Measurements from ENCODE around the gene ANKRD11.
"Not testable (repeated sequence)": the region's sequence is repeated elsewhere in the genome, so short reads cannot be mapped to it uniquely, and the experiment has no call there.

Gene ANKRD11

GRCh38 chr16:89280546-89281188 lies 209.7 kb downstream of the ANKRD11 start:
- DNase-seq (ENCODE audit: low read depth): no peak

DNA sequence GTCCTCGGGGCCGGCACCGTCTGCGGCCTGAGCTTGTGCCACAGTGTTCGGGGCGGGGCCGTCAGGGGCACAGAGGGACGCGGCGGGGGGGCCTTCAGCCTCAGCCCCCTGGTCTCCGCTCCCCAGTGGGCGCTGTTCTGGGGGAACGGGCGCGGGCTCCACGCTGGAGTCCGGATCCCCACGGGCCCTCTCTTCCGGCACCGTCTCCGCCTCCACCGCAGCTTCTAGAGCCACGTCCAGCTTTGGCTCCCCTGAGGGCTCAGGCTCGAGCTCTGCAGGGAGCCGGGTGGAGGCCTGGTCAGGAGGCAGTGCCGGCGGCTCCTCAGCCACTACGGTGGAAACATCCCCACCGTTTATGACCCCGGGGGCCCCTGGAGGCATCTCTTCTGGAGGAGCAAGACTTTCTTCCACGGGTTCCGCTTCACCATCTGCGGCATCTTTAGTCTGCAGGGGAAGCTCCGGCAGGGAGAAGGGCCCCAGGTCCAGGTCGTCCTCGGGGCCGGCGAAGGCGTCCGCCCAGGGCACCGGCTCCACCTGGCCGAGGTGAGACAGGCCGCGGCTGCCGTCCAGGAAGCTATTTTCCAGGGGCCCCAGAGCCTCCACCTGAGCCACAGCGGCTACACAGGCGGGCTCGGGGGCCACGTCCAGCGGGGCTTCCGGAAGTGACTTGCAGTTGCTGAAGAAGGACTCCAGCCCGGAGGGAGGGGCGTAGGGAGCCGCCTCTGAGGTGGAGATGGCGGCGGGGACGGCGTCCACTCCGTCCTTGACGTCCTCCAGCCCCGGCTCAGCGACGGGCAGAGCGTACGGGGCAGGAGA lies 210.5 kb downstream of the ANKRD11 start:
- DNase-seq (ENCODE audit: low read depth): no peak

DNA sequence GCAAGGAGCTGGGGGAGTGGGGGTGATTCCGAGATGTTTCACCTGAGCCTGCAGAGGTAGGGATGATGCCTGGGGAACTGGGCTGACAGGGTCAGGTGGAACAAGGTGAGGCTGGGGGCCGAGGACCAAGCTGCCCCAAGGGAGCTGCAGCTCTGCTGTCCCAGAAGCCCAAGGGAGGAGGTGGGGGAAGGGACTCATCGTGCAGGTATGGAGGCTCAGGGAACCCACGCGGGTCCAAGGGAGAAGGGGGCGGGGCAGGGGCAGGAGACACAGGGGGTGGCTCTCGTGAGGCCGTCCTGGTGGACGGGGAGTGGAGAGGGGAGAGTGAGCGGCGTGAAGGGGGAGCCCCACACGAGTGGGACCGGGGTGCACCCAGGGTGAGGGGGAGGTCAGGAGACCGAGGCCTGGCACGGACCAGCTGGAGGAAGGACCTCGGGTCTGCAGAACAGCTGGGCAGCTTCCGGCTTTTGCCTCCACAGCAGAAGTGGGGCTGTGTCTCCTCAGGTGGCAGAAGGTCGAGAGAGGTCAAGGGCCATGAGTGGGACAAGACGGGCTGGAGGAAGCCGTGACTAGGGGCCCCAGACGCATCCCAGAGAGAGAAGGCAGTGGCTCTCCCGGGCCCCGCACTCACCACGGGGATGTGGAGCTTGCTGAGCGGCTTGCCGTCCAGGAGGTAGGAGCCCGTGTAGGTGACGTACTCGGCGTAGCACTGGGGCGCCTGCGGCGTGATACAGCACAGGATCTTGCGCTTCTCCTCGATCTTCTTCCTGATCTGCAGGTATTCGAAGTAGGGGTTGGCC lies 211.7 kb downstream of the ANKRD11 start:
- no peak for DNase-seq (ENCODE audit: low read depth)

GRCh38 chr16:89277641-89278341 lies 212.6 kb downstream of the ANKRD11 start:
- DNase-seq (ENCODE audit: low read depth): no peak

DNA sequence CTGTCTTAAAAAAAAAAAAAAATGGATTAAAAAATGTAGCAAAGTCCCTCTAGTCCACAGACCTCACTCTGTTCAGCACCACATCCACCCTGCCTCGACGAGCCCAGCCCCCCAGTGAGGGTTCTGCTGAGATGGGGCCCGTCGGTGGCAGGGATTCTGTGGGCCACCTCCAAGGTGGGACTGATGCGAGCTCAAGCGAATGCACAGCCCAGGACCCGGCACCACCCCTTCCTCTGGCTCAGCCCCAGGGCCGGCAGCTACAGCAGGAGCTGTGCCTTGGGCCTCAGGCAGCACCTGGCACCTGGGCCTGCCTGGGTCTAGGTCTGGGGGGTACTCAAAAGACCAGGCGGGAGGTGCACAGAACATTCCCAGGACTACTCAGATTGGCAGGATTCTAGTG lies 213.3 kb downstream of the ANKRD11 start:
- no peak for DNase-seq (ENCODE audit: low read depth)

DNA sequence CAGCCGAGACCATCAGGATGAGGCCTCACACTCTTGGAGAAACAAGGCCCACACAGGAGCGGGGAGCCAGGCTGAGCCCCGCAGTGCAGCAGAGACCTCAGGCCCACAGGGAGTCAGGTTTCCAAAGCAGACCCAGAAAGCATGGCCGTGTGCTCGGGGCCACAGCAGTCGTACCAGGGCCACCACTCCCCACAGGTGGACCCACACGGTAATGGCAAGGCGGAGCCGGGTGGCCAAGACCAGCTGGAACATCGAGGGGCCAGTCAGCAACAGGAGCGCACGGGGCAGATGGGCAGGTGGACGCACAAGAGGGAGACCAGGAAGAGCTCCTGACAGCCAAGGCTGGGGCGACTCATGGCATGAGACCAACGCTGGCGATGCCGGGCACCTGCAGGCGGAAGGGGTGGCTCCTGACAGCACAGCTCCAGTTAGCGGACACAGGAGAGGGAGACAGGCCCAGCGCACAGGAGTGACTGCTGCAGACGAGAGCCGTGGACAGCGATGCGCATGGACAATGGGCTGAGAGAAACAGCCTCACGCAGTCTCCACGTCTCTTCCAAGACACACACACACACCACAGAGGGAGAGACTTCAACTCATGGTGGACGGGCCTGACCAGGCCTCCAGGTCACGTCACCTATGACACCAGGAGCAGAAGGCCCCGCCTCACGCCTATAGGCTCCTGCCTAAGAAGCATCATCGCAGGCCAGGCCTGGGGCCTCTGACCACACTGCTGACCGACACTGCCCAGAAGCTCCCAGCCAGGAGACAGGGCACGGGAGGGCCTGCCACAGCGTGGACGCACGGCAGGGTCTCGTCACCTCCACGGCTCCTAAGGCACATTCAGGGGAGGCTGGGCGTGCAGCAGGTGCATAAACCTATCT lies 214.3 kb downstream of the ANKRD11 start:
- no peak for DNase-seq (ENCODE audit: low read depth)

DNA sequence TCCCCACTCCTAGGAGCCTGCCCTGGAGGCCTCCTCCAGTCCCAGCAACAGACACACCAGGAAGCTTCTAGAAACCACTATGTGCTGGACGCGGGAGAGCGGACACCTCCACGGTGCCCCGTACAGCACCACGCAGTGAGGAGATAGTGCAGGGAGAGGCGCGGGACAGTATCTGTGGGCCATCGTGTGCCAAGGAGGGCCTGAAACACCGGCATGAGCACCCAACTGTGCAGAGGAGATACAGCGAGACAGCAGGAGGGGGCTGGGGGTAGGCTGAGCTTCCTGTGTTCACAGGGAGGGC lies 215.1 kb downstream of the ANKRD11 start:
- no peak for DNase-seq (ENCODE audit: low read depth)

DNA sequence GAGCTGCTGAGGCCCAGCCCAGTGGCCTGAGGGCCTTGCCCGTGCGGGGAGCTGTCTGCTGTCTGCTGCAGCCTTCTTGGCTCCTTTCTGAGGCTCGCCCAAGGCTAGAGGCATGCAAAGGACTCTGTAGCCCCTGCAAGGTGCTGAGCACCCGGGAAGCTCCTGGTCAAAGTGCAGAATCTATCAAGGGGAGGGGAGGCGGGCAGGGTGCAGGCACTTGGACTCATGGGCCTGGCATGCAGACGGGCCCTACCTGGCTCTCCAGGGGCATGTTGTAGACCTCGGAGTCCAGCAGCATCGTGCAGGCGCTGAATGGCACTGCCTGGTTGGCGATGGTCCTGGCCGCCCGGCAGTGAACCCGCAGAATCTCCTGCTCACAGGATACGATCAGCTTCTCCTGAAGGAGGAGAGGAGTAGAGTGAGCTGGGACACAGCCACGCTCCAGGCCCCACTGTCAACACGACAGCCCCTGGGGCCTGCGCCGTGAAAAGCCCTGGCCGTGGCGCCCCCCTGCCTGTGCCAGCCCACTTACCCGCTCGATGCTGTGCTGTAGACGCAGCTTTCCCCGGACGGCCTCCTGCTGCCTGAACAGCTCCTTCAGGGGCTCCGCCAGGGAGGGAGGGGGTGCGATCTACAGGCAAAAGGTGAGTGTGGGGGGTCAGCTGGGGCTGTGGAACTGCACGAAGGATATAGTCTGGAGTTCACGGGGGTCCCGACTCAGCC lies 215.6 kb downstream of the ANKRD11 start:
- DNase-seq (ENCODE audit: low read depth): no peak

- no peak for DNase-seq (ENCODE audit: low read depth)
Measured at GRCh38 chr16:89273741-89274472, 216.5 kb downstream of the ANKRD11 start.

DNA sequence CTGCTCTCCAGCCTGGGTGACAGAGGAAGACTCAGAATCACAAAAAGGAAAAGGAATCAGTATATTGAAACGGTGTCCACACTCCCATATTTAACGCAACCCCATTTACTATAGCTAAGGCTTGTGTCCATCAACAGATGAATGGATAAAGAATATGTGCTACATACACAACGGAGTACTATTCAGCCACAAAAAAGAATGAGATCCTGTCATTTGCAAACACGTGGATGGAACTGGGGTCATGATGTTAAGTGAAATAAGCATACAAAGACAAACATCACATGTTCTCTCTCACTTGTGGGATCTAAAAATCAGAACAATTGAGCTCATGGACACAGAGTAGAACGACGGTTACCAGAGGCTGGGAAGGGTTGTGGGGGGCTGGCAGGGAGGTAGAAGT lies 217.7 kb downstream of the ANKRD11 start:
- DNase-seq (ENCODE audit: low read depth): no peak

GRCh38 chr16:89270666-89271345 lies 219.6 kb downstream of the ANKRD11 start:
- no peak for DNase-seq (ENCODE audit: low read depth)

GRCh38 chr16:89269805-89270665 lies 220.3 kb downstream of the ANKRD11 start:
- DNase-seq (ENCODE audit: low read depth): no peak

DNA sequence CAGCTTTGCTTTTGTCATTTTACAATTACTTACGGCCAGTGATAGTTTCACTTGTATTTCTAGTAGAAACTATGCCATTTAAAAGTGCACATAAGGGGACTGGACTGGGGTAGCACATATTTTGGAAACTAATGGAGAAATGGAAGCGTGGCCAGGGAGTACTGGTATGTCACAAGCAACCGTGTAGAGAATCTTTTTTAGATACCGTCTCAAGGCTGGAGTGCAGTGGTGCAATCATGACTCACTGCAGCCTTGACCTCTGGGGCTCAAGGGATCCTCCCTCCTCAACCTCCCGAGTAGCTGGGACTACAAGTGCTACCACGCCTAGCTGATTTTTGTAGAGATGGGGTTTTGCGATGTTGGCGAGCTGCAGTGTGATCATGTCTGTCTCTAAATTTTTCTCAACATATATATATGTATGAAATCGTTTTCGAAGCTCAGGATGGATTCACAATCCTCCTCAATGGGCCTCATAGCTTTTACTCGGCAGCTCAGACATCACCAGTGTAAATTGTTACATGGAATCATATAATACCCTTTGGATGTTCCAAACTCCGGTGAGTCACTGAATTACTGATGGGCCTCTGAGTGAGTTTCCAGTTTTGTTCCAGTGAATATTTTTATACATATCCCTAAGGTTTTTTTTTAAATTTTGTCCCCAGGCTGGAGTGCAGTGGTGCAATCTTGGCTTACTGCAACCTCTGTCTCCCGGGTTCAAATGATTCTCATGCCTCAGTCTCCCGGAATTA lies 221.2 kb downstream of the ANKRD11 start:
- no peak for DNase-seq (ENCODE audit: low read depth)

DNA sequence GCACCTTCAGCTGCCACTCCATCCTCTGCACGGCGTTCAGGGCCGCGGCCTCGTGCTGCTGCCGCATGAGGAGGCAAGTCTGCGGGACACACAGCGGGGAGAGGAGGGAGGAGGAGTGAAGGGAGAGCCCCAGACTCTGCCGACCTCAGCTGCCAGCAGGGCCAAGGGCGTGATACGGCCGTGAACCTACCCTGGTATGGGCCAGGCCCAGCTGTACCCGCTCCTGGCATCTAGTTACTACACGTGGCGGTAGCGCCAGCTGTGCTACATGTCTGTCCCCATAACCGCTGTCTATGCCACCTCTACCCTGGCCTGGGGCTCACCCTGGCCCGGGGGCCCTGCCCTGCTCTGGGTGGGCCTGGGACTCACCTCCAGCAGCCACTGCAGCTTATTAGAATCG lies 221.8 kb downstream of the ANKRD11 start:
- DNase-seq (ENCODE audit: low read depth): no peak

DNA sequence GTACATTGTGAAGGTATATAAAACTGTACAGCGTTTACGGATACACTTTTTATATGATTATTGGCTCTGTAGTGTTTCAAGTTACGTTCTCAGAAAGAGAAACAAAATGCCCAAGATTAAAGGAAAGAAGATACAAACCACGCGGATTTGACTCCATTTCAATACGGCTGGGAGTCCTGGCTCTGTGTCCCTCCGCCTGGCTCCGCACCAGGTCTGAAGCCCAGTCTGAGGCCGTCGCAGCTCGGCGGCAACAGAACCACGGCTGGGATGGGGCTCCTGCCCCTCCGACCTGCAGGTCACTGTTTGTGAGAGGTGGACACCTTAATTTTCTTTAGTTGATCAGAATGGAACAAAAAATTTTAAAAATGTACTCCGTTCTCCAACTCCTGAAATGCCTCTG lies 222.6 kb downstream of the ANKRD11 start:
- not testable (repeated sequence) for DNase-seq (ENCODE audit: low read depth)

- DNase-seq (ENCODE audit: low read depth): no peak
Measured at GRCh38 chr16:89266521-89267134, 223.7 kb downstream of the ANKRD11 start.

DNA sequence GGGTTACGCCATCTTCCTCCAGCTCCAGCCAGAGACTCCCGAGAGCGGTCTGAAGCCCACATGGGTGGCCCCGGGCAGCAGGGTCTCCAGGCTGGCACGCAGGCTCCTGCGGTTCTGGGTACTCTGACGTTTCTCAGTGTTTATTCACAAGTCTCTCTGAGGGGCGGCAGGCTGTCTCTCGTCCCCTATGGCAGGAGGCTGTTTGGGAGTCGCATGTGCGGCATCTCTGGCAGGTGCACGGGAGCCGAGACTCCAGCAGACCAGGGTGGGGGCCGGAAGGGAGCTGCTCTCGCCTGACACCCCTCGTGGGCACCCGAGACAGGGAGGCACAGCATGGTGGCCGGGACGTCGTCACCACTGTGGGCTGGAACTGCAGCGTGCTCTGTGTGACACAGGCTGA lies 224.7 kb downstream of the ANKRD11 start:
- no peak for DNase-seq (ENCODE audit: low read depth)
